Prostate gland (tissue), 2 donors: ENCODE measurements around the gene NLGN4Y.
"Not testable (repeated sequence)": the region's sequence is repeated elsewhere in the genome, so short reads cannot be mapped to it uniquely, and the experiment has no call there.

Source experiments
- POLR2A ChIP-seq: fragments of 450-650 bp; IDR thresholded peaks from one replicate; pipeline ENCODE4 v1.6.1; 2016; ENCODE audit warnings: antibody characterized with exemption, mild to moderate bottlenecking
- POLR2AphosphoS5 ChIP-seq: sonication (generic); formaldehyde crosslinking; IDR thresholded peaks from one replicate; pipeline ENCODE4 v1.6.1; 2017; ENCODE audit warnings: antibody characterized with exemption
- TF ChIP-seq, protein P1 (sequence below), 4 experiments: fragments of 200-600 bp in 2 of 4; fragments of 450-650 bp in 2 of 4; sonication (generic) in 2 of 4; IDR thresholded peaks; 1 replicate in 3 of 4; 2 replicates in 1 of 4; pipeline ENCODE4 v1.5.1; 2016 to 2019; ENCODE audit warnings: antibody characterized with exemption in 4 of 4, mild to moderate bottlenecking in 2 of 4, moderate library complexity in 2 of 4

DNA sequence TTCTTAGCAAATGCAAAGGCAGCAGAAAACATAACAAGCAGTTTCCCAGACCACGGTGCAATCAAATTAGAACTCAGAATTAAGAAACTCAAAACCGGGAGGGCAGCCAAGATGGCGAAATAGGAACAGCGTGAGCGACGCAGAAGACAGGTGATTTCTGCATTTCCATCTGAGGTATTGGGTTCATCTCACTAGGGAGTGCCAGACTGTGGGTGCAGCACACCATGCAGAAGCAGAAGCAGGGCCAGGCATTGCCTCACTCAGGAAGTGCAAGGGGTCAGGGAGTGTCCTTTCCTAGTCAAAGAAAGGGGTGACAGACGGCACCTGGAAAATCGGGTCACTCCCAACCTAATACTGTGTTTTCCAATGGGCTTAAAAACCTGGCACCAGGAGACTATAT is 336.7 kb downstream of the NLGN4Y start:
- TF ChIP-seq, protein P1, sequence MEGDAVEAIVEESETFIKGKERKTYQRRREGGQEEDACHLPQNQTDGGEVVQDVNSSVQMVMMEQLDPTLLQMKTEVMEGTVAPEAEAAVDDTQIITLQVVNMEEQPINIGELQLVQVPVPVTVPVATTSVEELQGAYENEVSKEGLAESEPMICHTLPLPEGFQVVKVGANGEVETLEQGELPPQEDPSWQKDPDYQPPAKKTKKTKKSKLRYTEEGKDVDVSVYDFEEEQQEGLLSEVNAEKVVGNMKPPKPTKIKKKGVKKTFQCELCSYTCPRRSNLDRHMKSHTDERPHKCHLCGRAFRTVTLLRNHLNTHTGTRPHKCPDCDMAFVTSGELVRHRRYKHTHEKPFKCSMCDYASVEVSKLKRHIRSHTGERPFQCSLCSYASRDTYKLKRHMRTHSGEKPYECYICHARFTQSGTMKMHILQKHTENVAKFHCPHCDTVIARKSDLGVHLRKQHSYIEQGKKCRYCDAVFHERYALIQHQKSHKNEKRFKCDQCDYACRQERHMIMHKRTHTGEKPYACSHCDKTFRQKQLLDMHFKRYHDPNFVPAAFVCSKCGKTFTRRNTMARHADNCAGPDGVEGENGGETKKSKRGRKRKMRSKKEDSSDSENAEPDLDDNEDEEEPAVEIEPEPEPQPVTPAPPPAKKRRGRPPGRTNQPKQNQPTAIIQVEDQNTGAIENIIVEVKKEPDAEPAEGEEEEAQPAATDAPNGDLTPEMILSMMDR (IDR thresholded peaks at IDR 0.05) = not testable (repeated sequence)
- TF ChIP-seq POLR2AphosphoS5, POLR2A: not testable (repeated sequence)
